DND-41 (cell line): ENCODE results near the gene PPEF1.

Source experiments
- EZH2 ChIP-seq: IDR thresholded peaks from 3 replicates; pipeline ENCODE4 v1.6.1; 2012; ENCODE audit warnings: borderline replicate concordance, low read depth, mild to moderate bottlenecking, moderate library complexity, low read length, inconsistent platforms; ENCODE audit not compliant: severe bottlenecking
- TF ChIP-seq, protein P1 (sequence below): IDR thresholded peaks from 2 replicates; pipeline ENCODE4 v1.5.1; 2012; ENCODE audit warnings: borderline replicate concordance, low read length, moderate library complexity, mild to moderate bottlenecking; ENCODE audit not compliant: poor library complexity, severe bottlenecking; ENCODE audit errors: extremely low read depth

DNA sequence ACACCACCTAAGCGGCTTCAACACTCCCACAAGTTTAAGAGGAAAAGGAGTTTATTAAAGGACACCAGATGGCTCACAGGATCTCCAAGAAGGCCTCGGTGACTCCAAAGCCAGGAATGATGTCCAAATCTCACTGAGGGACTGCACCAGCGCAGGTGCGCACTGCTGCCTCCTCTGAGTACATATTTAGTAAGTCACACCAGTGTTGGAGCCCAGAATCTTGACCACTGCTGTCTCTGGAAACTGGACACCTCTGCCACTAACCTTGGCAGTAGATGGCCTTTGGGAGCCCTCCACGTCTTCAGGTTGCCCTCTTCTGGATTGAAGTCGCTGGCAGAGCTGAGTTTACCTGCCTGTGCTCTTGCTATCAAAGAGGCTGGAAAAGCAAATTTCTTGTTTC, 25.4 kb upstream of the PPEF1 start:
- TF ChIP-seq EZH2 = no peak
- TF ChIP-seq, protein P1, sequence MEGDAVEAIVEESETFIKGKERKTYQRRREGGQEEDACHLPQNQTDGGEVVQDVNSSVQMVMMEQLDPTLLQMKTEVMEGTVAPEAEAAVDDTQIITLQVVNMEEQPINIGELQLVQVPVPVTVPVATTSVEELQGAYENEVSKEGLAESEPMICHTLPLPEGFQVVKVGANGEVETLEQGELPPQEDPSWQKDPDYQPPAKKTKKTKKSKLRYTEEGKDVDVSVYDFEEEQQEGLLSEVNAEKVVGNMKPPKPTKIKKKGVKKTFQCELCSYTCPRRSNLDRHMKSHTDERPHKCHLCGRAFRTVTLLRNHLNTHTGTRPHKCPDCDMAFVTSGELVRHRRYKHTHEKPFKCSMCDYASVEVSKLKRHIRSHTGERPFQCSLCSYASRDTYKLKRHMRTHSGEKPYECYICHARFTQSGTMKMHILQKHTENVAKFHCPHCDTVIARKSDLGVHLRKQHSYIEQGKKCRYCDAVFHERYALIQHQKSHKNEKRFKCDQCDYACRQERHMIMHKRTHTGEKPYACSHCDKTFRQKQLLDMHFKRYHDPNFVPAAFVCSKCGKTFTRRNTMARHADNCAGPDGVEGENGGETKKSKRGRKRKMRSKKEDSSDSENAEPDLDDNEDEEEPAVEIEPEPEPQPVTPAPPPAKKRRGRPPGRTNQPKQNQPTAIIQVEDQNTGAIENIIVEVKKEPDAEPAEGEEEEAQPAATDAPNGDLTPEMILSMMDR = no peak
